T-cell (primary cell): Measurements from ENCODE around the gene ZNF101. TPM values are rescaled to one million over a fixed set of nuclear protein-coding genes. Genes with fewer than 3 reads are reported as not detected.

Experiments
- ATAC-seq, 4 experiments: fragments of 200-7000 bp in 3 of 4; fragments of 150-1000 bp in 1 of 4; cut with Tn5 transposase; replicated peaks in 1 of 4; 1 replicate in 3 of 4; 2 replicates in 1 of 4; pipeline ENCODE4 v1.10.0; 2021; ENCODE audit warnings: moderate library complexity in 3 of 4, mild to moderate bottlenecking in 2 of 4, moderate number of reproducible peaks in 1 of 4
- CTCF ChIA-PET, 2 donors: fragments of 300-600 bp; sonication (Branson Sonifier 250); formaldehyde crosslinking; loops; one replicate each; lab custom pipeline; 2022; ENCODE audit warnings: antibody characterized with exemption in 2 of 2; lab: Charles Lee
- POLR2A ChIA-PET, 2 donors: fragments of 300-600 bp; sonication (Branson Sonifier 250); formaldehyde crosslinking; loops; one replicate each; lab custom pipeline; 2022; ENCODE audit warnings: antibody characterized with exemption in 2 of 2; lab: Charles Lee
- DNase-seq, 35 experiments: peaks; one replicate each; pipeline versions ENCODE4 v3.0.0 to v3.0.0-alpha.2; 2013 to 2023
- H3K27ac ChIP-seq: one replicate; pipeline ENCODE4 v1.5.1; 2013; ENCODE audit warnings: low read length
- H3K27me3 ChIP-seq, 2 experiments: replicated peaks in 1 of 2; 1 replicate in 1 of 2; 2 replicates in 1 of 2; pipeline versions ENCODE4 v1.6.1 to v1.7.0; 2013; ENCODE audit warnings: low read length in 1 of 2, mixed read lengths in 1 of 2; ENCODE audit not compliant: control insufficient read depth in 2 of 2, insufficient read depth in 2 of 2; ENCODE audit errors: extremely low read depth in 1 of 2
- H3K36me3 ChIP-seq, 2 donors: 1 replicate in 1 of 2; 2 replicates in 1 of 2; pipeline versions ENCODE4 v1.6.1 to v1.7.0; 2013; ENCODE audit warnings: low read length in 1 of 2; ENCODE audit not compliant: control insufficient read depth in 2 of 2, insufficient read depth in 1 of 2; ENCODE audit errors: extremely low read depth in 1 of 2
- H3K4me1 ChIP-seq, 2 experiments: 1 replicate in 1 of 2; 2 replicates in 1 of 2; pipeline versions ENCODE4 v1.6.1 to v1.7.0; 2013; ENCODE audit warnings: low read length in 2 of 2, mixed read lengths in 1 of 2; ENCODE audit not compliant: insufficient read depth in 2 of 2, control insufficient read depth in 1 of 2; ENCODE audit errors: extremely low read depth in 1 of 2
- H3K4me3 ChIP-seq, 2 donors: 1 replicate in 1 of 2; 2 replicates in 1 of 2; pipeline versions ENCODE4 v1.5.1 to v1.7.0; 2013; ENCODE audit warnings: mild to moderate bottlenecking in 2 of 2, low read length in 1 of 2, moderate library complexity in 1 of 2; ENCODE audit not compliant: control insufficient read depth in 1 of 2; ENCODE audit errors: extremely low read depth in 1 of 2
- H3K9me3 ChIP-seq: 2 replicates; pipeline ENCODE4 v1.7.0; 2013
- H3K27ac Mint-ChIP-seq, 2 donors: one replicate each; pipeline ENCODE4 v1.8.0; 2020 to 2021; ENCODE audit warnings: mild to moderate bottlenecking in 2 of 2, mixed read lengths in 2 of 2
- H3K27me3 Mint-ChIP-seq, 2 donors: one replicate each; pipeline ENCODE4 v1.8.0; 2021 to 2022; ENCODE audit warnings: mixed read lengths in 2 of 2
- H3K36me3 Mint-ChIP-seq: one replicate; pipeline ENCODE4 v1.8.0; 2021; ENCODE audit warnings: mixed read lengths
- H3K4me1 Mint-ChIP-seq, 3 donors: one replicate each; pipeline ENCODE4 v1.8.0; 2020 to 2022; ENCODE audit warnings: mixed read lengths in 3 of 3, mild to moderate bottlenecking in 1 of 3
- H3K4me3 Mint-ChIP-seq, 3 donors: one replicate each; pipeline ENCODE4 v1.8.0; 2020 to 2022; ENCODE audit warnings: mild to moderate bottlenecking in 3 of 3, mixed read lengths in 3 of 3, moderate library complexity in 3 of 3
- H3K9me3 Mint-ChIP-seq, 3 donors: one replicate each; pipeline ENCODE4 v1.8.0; 2020 to 2022; ENCODE audit warnings: mixed read lengths in 3 of 3
- WGBS: methylation state at CpG from one replicate; pipeline ENCODE4 v1.1.5; 2013; ENCODE audit warnings: missing lambda C conversion rate; ENCODE audit not compliant: insufficient coverage; 5-methylcytosine and 5-hydroxymethylcytosine counted together
- total RNA-seq, 35 experiments: library from RNA in 6 of 35; stranded (reverse) in 6 of 35; fragments of 120-200 nt in 1 of 35; gene quantifications; one replicate each; pipeline versions ENCODE4 v1.2.1 to v1.2.4 and lab custom pipeline; 2013 to 2026

Gene ZNF101
- total RNA-seq, 5 donors from 2014 or later (not counting 1 experiment from before 2014, with no cell fraction given): 66.2 to 180 (median 164) TPM

DNA sequence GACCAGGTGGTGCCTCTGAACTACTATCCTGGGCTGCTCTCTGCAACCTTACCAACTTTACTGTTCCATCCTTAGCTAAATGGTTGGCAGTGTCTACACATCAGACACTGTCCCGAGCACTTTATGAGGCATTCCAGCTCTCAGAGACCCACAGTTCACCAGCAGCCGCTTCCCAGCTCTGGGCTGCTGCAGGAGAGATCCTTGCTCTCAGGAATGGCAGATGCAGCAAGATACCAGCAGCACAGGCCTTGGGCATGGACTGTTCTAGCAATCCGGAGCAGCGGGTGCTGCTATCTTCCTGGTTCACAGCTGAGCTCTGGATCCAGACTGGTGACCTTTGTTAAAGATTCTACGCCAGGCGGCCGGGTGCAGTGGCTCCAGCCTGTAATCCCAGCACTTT, 37.3 kb upstream of the ZNF101 start:
- Mint-ChIP-seq H3K36me3 (peaks cover 39% of the 10 kb centered on the region), H3K27ac (peak overlapping the region in 1 of 2 donors; percentile 23), H3K4me3 (no peak overlapping the region), H3K9me3 (no peaks in the 10 kb centered on the region), H3K4me1 (peaks cover 29 to 36% (median 36%) of the 10 kb centered on the region in 3 donors), H3K27me3 (no peaks in the 10 kb centered on the region)
- Histone ChIP-seq H3K9me3 (no peaks in the 10 kb centered on the region), H3K36me3 (peaks cover 27 to 48% of the 10 kb centered on the region in 2 donors), H3K4me3 (no peak overlapping the region), H3K27ac (no peak overlapping the region), H3K27me3 (no peaks in the 10 kb centered on the region), H3K4me1 (peaks cover 7 to 31% of the 10 kb centered on the region in 2 experiments)
- ChIA-PET POLR2A (no interaction called here), CTCF (no interaction called here)
- ATAC-seq: no peak
- DNase-seq: no peak
- WGBS: over 99% methylated on average over 7 of the region's 7 CpGs

DNA sequence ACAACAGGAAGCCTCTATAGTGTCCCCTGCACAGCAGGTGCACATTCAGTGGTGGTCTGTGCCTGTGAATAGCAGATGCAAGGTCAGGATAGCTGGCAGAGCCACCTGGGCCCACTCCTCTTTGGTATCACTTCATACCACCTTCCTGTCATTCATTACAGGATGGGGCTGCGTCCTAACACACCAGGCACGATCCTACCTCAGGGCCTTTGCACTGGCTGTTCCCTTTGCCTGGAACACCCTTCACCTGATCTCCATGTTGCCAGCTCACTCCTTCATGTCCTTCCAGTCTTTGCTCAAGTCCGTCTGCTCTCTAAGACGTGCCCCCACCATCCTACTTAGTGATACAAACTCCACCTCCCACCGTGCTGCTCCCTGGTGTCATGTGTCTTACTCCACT, 36.0 kb upstream of the ZNF101 start:
- peaks cover 35 to 59% of the 10 kb centered on the region in 2 donors for H3K36me3 ChIP-seq
- 84% methylated on average over 5 of the region's 5 CpGs for WGBS
- Mint-ChIP-seq H3K36me3 (peaks cover 37% of the 10 kb centered on the region), H3K9me3 (no peaks in the 10 kb centered on the region), H3K27me3 (no peaks in the 10 kb centered on the region), H3K4me1 (peaks cover 19 to 23% (median 23%) of the 10 kb centered on the region in 3 donors), H3K27ac (no peak overlapping the region), H3K4me3 (no peak overlapping the region)
- ChIA-PET POLR2A (no interaction called here), CTCF (no interaction called here)
- H3K9me3 ChIP-seq: no peaks in the 10 kb centered on the region
- no peak overlapping the region for H3K27ac ChIP-seq
- H3K27me3 ChIP-seq: no peaks in the 10 kb centered on the region
- no peak overlapping the region for H3K4me3 ChIP-seq
- ATAC-seq (no peak), DNase-seq (no peak)
- H3K4me1 ChIP-seq: peaks cover 0 to 20% of the 10 kb centered on the region in 2 experiments

DNA sequence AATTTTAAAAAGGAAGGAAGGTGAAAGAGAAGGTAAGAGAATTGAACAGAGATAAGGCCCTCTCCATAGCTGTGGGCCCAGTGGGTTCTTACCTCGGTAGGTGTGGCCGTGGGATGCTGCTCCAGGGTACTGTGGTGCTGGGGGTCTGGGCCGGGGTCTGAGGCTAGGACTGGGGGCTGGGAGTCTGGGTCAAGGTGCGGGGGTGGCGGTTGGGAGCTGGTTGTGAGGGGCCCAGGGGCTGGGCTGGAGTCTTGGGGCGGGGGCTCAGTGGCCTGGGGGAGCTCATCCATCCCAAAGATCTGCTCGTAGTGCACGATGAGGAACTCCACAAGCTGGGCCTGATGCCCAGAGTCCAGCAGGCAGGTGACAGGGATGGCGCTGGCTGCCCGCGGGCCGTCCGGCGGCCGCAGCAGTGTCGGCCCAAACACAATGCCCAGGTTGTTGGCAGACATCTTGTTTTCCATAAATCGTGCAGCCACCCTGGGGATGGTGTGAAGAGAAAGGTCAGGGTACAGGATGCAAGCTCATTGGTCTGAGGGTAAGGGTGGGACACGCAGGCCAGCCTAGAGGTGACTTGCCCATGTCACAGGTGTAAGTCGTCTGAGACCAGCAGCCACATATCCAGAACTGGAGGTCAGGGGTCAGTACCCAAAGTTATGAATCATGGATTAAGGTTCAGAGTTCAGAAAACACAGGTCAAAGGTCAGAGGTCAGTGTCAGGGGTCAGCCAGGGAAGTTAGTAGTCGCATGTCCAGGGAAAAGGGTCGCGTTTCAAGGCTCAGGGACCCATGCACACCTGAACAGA, 34.7 kb upstream of the ZNF101 start:
- Mint-ChIP-seq H3K4me3 (no peak overlapping the region), H3K36me3 (peaks cover 40% of the 10 kb centered on the region), H3K27ac (peak overlapping the region; percentile 36 to 68), H3K27me3 (no peaks in the 10 kb centered on the region), H3K4me1 (peaks cover 19 to 22% (median 21%) of the 10 kb centered on the region in 3 donors), H3K9me3 (no peaks in the 10 kb centered on the region)
- ATAC-seq (no peak), DNase-seq (no peak)
- Histone ChIP-seq H3K4me3 (no peak overlapping the region), H3K36me3 (peaks cover 35 to 68% of the 10 kb centered on the region in 2 donors), H3K27ac (no peak overlapping the region), H3K4me1 (peaks cover 0 to 12% of the 10 kb centered on the region in 2 experiments), H3K9me3 (no peaks in the 10 kb centered on the region), H3K27me3 (no peaks in the 10 kb centered on the region)
- 94% methylated on average over 19 of the region's 22 CpGs for WGBS
- ChIA-PET CTCF (no interaction called here), POLR2A (interaction anchor here in 1 of 2 donors (0.6 kb wide), 1 partner anchor 18 kb away, joined by 6 read pairs; no protein-coding TSS in a partner anchor)

DNA sequence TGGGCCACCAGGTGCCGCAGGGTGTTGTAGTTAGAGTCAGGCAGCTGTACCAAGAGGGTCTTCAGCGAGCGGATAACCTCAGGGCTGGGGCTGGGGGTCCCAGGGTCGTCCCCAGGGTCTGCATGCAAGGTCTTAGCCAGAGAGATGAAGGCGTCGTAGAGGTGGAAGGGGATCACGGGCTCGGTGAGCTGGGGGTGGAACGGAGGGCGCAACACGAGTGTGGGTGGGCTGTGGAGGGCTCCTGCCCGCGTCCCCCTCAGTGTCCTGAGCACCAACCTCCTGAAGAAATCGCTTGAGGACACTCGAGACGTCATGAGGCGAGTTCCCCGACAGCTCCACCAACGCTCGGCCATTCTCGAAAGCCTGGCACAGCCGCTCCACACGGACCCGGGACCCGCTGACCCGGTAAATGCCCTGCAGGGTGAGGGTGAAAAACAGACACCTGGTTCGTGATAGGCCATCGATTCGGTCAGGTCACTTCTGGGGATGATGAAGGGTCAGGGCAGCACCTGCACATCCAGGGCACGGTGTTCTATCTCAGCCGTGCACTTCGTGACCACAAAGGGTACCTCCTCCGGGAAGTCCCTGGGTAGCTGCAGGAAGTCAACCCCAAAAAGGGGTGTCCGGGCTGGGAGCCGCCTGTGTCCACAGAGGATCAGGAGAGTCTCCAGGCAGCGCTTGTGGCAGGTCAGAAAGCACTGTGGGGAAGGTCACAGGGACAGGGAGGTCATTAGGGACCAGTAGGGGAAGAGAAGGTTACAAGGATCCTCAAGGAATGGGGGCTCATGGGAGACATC, 33.9 kb upstream of the ZNF101 start:
- Histone ChIP-seq H3K27ac (no peak overlapping the region), H3K9me3 (no peaks in the 10 kb centered on the region), H3K4me3 (no peak overlapping the region), H3K27me3 (no peaks in the 10 kb centered on the region), H3K36me3 (peaks cover 35 to 70% of the 10 kb centered on the region in 2 donors), H3K4me1 (peaks cover 0 to 11% of the 10 kb centered on the region in 2 experiments)
- peak in 1 of 4 experiments; percentile 26 for ATAC-seq
- Mint-ChIP-seq H3K27ac (peak overlapping the region; percentile 68 to 70), H3K4me3 (no peak overlapping the region), H3K9me3 (no peaks in the 10 kb centered on the region), H3K27me3 (no peaks in the 10 kb centered on the region), H3K4me1 (peaks cover 21 to 22% (median 21%) of the 10 kb centered on the region in 3 donors), H3K36me3 (peaks cover 40% of the 10 kb centered on the region)
- ChIA-PET CTCF (no interaction called here), POLR2A (no interaction called here)
- 86% methylated on average over 35 of the region's 36 CpGs for WGBS
- DNase-seq: no peak

DNA sequence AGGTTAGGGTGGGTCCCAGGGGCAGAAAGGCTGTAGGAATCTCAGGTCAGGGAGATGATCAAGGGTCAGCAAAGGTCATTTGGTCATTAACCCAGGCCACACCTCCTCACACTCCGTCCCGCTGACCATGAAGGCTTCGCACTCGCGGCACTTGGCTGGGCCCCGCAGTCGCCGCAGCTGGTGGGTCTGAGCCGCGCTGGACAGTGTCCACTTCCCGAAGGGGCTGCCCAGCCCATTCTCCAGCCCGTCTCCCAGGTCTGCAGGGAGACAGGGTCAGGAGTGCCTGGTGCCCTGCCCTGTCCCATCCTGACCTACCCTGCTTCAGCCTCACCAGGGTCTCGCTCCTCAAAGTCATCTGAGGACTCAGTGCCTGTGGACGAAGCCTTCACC, 33.3 kb upstream of the ZNF101 start:
- Histone ChIP-seq H3K27ac (no peak overlapping the region), H3K4me1 (peaks cover 0 to 17% of the 10 kb centered on the region in 2 experiments), H3K4me3 (no peak overlapping the region), H3K9me3 (no peaks in the 10 kb centered on the region), H3K27me3 (no peaks in the 10 kb centered on the region), H3K36me3 (peaks cover 35 to 74% of the 10 kb centered on the region in 2 donors)
- H3K36me3 Mint-ChIP-seq: peaks cover 44% of the 10 kb centered on the region
- WGBS: over 99% methylated on average over 12 of the region's 14 CpGs
- ChIA-PET CTCF (no interaction called here), POLR2A (no interaction called here)
- DNase-seq (no peak), ATAC-seq (no peak)
- peaks cover 21 to 28% (median 25%) of the 10 kb centered on the region in 3 donors for H3K4me1 Mint-ChIP-seq
- H3K27me3 Mint-ChIP-seq: no peaks in the 10 kb centered on the region
- no peak overlapping the region for H3K27ac Mint-ChIP-seq
- no peaks in the 10 kb centered on the region for H3K9me3 Mint-ChIP-seq
- H3K4me3 Mint-ChIP-seq: no peak overlapping the region

DNA sequence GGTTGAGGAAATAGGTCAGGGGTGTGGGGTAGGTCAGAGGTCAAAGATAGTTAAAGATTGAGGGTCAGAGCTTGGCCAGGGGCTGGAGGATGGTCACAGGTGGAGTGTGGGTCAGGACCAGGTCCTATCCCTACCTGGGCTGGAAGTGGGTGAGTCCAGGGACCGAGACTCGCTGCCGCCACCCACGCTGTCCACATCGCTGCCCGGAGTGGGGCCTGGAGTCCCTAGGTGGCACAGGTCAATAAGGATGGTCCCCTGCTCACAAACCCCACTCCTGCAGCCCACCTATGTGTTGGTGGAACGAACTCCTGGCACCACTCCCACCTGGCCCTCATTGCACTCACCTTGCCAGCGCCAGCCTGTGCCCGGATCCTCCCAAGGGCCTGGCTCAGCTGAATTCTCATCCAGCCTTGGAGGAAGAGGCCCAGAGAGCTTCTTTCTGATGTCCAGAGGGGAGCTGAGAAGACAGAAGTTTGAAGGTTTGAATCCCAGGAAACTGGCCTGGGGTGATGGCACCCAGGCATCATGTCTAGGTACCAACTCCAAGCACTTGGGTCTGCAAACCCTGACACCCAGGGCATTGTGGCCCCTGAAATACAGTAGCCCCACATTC, 32.0 kb upstream of the ZNF101 start:
- Mint-ChIP-seq H3K9me3 (no peaks in the 10 kb centered on the region), H3K27ac (no peak overlapping the region), H3K4me1 (peaks cover 23 to 28% (median 24%) of the 10 kb centered on the region in 3 donors), H3K4me3 (no peak overlapping the region), H3K27me3 (no peaks in the 10 kb centered on the region), H3K36me3 (peaks cover 43% of the 10 kb centered on the region)
- ChIA-PET POLR2A (no interaction called here), CTCF (no interaction called here)
- Histone ChIP-seq H3K4me1 (peaks cover 0 to 25% of the 10 kb centered on the region in 2 experiments), H3K4me3 (no peak overlapping the region), H3K27me3 (no peaks in the 10 kb centered on the region), H3K36me3 (peaks cover 40 to 83% of the 10 kb centered on the region in 2 donors), H3K9me3 (no peaks in the 10 kb centered on the region), H3K27ac (no peak overlapping the region)
- 100% methylated on average over 5 of the region's 9 CpGs for WGBS
- DNase-seq: no peak
- ATAC-seq: no peak
